HG03108 (cell line): Measurements from ENCODE around the gene TPO.
"Not testable (repeated sequence)": the region's sequence is repeated elsewhere in the genome, so short reads cannot be mapped to it uniquely, and the experiment has no call there.

Experiments
- ATAC-seq: cut with Tn5 transposase; IDR thresholded peaks from one replicate; pipeline ENCODE4 v1.9.1; 2021; ENCODE audit warnings: moderate library complexity; ENCODE audit not compliant: unreplicated experiment

TPO gene

DNA sequence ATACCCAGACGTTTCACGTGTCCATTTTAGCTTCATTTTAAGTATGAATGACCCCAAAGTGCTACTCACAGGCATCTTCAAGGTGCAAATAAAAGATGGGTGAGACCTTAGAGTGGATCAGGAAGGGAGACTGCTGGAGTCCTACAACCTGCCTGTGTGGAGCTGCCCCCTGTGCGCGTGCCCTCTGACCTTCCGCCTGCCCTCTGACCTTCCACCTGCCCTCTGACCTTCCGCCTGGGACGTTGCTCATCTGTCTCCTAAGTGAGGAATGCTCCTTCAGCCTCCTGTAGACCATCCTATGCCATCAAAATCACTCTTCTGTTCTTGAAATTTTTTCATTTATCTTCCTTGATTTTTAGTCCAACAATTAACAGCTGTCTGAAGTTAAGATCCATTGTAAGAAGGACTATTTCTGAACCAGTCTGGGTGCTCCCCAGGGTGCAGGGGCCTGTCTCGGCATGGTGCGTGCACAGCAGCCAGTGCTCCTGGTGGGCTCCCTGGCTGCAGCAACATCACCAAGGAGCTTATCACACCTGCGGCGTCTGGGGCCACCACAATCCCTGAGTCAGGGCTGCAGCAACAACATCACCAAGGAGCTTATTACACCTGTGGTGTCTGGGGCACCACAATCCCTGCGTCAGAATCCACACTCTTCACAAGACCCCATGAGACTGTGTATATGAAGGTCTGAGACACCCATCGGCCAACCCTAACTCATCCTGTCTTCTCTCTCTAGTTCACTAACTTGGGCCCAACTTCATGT is 86.0 kb downstream of the TPO start:
- no peak for ATAC-seq

- ATAC-seq, result no peak
Observed at GRCh38 chr2:1501038-1501851, 88.0 kb downstream of the TPO start.

DNA sequence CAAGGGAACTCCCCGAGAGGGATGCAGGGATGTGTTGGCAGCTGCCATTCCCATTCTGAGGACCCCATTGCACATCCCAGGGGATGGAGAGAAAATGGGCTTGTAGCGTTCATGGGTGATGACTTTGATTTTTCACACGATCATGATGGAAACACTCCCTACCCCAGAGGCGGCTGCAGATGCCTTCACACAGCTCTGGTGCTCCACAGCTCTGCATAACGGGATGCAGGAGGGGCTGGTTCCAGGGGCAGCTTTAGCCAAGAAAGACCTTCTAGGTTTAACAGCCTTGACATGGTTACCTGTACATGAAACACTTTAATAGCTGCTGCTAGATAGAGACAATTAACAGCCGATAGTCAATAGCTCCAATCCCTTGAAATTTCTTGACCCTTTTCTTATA is 88.7 kb downstream of the TPO start:
- no peak for ATAC-seq

DNA sequence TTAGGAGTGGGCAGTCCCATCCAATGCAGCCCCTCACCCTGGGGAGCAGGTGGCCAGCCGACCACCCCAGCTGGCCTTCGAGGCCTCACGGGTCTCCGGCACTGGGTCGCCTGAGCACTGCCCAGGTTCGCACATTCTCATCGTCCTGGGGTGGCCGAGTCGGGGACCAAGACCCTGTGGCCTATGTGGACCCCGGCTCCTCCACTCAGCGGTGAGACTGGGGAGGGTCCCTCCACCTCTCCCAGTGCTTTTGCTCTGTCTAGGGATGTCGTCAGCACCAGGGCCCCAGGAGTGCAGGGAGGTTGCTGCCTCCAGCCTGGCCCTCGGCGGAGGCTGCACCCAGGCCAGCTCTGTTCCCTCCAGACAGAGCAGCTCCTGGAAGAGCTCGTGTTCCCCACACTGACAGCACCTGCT is 89.6 kb downstream of the TPO start:
- no peak for ATAC-seq

DNA sequence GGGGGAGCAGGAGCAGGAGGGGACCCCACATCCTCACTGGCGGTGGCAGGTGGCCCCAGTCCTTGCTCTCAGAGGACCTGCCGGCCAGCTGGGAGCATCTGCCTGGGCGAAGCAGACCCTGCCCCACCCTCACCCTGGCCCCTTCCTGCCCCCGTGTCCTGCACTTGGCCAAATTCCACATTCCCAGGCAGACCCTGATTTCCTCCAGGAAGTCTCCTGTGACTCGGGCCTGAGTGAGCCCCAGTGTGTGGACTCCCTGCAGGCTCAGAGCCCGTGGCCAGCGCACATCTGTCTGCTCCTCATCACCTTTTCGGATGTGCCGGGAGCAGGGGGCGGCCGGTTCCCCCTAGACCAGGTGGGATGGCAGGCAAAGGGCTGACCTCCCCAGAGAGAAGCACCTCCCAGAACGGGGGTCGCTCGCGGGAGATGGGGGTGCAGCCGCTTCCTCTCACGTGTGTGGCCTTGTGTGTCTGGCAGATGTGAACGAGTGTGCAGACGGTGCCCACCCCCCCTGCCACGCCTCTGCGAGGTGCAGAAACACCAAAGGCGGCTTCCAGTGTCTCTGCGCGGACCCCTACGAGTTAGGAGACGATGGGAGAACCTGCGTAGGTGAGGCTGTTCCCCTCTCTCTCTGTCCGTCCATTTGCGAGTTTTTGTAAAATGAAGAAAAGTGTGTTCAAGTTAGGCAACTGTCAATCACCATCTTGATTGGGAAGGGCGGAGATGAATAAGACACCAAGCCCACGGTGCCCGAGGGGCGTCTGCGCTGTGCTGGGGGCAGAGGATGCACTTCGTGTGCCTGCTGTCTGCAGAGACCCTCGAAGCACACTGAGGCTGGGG is 90.4 kb downstream of the TPO start:
- ATAC-seq, result no peak

- ATAC-seq, result no peak
Observed at GRCh38 chr2:1504311-1504750, 91.1 kb downstream of the TPO start.

DNA sequence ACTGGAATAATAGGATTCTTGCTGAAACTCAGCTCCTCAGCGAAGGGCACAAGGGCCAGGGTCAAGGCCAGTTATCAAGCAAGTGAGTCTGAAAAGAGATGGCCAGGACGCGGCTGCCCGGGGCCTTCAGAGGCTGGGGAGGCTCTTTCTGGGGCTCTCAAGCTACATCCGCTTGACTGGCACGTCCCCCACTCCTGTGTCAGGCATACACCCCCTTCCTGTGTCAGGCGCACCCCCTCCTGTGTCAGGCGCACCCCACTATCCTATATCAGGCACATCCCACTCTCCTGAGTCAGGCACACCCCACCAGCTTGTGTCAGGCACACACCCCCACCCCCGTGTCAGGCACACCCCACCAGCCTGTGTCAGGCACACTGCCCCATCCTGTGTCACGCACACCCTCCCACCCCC is 91.8 kb downstream of the TPO start:
- no peak for ATAC-seq

GRCh38 chr2:1509271-1510065 is 96.2 kb downstream of the TPO start:
- no peak for ATAC-seq

DNA sequence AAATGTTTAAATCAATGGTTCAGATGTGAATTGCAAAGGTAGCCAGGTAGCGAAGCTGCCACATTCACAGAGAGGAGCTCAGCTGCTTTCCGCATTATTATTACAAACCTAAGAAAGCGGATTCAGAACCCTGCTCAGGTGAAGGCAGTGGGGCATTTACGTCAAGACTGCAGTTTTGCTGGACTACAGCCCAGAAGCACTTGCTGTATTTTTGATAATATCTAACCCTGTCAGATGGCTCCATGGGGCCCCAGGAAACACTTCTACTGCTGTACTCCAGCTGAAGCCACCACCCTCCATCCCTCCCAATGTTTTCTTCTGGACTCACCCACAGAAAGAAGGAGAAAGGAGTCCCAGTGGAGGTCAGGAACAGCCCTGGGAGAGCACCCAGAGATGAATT is 96.9 kb downstream of the TPO start:
- ATAC-seq, result no peak

DNA sequence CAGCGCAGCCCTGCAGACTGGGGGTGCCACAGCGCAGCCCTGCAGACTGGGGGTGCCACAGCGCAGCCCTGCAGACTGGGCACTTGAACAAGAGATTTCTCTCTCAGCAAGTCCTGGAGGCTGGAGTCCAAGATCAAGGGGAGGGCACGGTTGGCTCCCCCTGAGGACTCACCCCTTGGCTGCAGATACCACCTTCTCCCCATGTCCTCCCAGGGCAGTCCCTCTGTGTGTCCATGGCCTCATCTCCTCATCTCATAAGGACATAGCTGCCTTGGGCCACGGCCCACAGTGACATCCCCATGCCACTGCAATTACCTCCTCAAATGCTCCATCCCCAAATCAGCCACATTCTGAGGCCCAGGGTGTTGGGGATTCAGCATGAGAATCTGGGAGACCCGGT is 98.2 kb downstream of the TPO start:
- ATAC-seq, result no peak

- no peak for ATAC-seq
Observed at GRCh38 chr2:1512321-1513289, 99.3 kb downstream of the TPO start.

- no peak for ATAC-seq
Observed at GRCh38 chr2:1514391-1515072, 101.3 kb downstream of the TPO start.

GRCh38 chr2:1515073-1515430 is 101.8 kb downstream of the TPO start:
- no peak for ATAC-seq

- ATAC-seq, result no peak
Observed at GRCh38 chr2:1515986-1516797, 102.9 kb downstream of the TPO start.

GRCh38 chr2:1516798-1517060 is 103.5 kb downstream of the TPO start:
- ATAC-seq, result no peak

DNA sequence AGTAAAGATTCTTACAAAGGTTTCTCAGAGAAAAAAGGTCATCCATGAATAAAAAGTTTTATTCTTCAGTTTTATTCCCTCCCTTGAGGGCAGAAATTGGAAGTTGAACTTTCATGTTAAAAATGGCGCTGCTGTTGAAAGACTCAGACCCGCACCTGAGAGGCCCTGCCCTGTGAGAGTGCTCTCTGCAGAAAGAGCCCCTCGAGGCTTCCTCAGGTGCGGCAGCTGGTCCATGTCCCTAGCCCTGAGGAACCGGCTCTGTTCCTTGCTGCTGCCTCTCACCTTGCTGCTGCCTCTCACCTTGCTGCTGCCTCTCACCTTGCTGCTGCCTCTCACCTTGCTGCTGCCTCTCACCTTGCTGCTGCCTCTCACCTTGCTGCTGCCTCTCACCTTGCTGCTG is 104.0 kb downstream of the TPO start:
- not testable (repeated sequence) for ATAC-seq

DNA sequence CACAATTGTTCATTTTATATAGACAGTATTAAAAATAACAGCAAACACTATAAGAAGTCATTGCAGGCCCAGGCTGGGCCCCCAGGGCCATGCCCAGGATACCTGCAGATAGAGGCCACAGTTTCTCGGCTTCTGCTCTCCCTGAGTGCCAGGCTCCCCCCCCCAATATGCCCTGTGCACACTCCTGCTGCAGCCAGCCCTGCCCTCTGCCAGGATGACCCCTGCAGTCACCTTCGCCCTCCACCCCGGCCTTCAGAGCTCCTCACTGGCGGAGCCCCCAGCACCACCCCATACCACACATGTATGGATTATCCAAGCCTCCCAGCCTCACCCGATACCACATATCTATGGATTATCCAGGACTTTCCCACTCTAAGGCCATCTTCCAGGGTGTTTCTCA is 104.5 kb downstream of the TPO start:
- no peak for ATAC-seq

- ATAC-seq, result no peak
Observed at GRCh38 chr2:1518331-1518803, 105.1 kb downstream of the TPO start.
